CD4-positive, alpha-beta T cell treated with Interleukin-21 for 1 hour (primary cell): ENCODE data around the gene NXN.
"Not testable (repeated sequence)": the region's sequence is repeated elsewhere in the genome, so short reads cannot be mapped to it uniquely, and the experiment has no call there.

Experiments used
- DNase-seq: peaks from one replicate; pipeline ENCODE4 v3.0.0-alpha.2; 2020

NXN gene

DNA sequence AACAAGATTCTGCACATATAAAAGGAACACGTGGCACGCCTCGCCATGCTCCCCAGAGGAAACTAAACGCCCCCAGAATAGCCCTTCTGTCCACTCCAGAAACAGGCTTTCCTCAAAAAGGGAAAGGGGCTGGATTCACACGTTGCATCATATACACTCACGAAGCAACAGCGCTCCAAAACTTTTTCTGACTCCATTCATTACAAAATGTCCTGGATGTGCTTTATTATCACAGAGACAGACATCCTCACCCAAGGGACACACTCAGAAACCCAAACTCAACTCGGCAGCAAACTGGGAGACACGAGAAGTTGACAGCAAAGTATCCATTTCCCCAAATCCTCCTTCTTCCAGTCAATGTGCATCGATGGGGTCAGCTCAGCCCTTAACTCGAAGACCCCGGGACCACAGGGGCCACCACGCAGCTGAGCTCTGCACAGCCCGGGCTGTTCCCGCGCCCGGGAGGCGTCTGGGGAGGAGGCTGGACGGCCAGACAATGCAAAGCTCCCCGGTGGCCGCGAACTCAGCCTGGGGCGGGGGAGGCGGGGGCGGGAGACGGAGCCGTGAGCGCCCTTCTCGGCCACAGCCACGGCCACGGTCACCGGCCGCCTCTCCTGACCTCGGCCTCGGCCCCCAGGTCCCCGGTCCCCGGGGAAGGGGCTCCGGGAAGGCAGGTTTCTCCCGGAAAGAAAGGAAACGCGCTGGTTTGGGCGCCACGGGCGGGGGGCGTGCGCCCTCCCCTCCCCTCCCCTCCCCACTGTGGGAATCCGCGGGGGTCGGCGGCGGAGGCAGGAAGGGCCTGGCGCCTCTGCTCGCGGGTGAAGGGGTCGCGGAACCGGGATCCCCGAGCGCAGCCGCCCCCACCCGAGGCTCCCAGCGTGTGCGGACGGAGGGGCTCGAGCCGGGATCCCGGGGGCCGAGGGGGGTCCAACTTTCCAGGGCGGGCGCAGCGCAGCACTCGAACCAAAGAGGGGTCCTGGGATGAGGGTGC, 1.2 kb downstream of the NXN start:
- DNase-seq, result no peak

DNA sequence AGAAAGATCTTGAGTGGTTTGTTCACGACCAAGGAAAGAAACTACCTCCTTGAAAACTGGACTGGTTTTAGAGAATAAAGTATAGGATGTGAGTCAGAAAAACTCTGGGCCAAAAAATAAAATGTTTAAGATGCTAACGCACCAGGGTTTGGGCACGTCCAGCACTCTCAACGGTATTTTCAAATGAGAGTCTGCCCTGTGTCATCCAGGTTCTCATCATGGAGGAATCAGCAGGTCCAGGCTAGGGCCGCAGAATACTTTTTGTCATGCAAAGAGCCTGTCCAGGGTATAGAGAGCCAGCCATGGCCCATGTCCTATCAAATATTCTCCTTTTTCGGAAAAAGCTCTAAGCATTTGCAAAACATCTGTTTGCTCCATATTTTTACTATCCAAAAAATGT, 2.4 kb downstream of the NXN start:
- DNase-seq, result no peak

DNA sequence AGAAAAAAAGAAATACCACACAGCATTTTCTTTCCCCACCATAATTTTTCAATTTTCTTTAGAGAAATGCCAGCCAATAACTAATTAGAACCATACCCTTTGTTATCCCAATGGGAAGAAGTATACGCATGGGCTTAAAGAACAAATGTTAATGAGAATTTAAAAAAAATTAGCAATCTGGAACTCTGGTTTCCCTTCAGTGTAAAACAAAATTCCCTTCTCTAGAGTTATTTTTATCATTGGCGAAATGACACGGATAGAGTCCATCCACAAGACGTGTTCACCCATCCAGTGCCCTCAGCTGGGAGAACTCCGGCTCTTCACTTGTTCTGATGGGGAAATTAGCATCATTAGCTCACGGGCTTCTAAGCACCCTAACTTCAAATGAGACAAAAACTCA, 3.3 kb downstream of the NXN start:
- DNase-seq, result no peak

DNA sequence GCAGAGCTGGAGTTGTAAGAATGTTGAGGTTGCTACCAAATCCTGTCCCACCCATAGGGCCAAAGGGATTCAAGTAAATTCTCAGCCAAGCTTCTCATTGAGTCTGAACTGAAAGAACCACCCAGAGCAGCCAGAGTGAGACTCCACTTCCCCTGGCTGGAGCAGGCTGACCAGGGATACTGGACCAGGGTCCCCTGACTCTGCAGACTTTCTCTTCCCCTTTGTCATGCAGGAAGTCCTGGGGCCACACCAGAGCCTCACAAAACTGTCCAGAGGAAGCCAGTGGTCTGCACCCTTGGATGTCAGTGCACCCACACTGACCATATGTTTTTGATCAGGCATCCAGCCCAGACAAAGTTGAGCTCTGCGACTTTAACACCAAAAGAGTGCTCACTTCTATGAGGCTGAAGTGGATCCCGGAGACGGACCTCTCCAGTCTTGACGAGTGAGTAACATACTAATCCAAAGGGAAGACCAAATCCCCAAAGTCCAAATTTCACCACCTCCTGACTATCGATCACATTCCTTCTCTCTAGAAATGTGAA, 4.1 kb downstream of the NXN start:
- no peak for DNase-seq

DNA sequence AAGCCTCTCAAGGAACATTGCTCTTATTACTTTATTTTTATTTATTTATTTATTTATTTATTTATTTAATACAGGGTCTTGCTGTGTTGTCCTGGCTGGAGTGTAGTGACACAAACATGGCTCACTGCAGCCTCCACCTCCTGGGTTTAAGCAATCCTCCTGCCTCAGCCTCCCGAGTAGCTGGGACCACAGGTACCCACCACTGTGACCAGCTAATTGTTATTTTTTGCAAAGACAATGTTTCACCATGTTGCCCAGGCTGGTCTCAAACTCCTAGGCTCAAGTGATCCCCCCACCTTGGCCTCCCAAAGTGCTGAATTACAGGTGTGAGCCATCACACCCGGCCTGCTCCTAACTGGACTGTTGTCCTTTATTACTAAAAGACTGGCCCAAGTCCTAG, 4.8 kb downstream of the NXN start:
- DNase-seq, result not testable (repeated sequence)

DNA sequence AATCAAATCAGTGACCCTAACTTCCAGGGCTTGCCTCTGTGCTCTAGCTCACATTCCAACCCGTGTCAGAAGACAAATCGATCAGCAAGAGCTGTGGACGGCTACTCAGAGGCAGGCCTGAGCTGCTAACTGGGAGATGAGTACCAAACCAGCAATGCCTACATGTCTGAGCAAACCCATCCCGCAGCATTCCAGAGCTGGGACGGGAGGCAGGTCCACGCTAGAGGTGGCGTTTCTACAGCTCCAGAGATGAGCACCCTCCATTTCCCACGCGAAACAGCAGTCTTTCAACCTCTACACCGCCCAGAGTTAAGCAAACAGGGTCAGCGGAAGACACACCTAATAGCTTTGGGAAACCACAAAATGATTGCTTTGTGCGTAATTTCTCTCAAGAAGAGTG, 6.5 kb downstream of the NXN start:
- DNase-seq, result no peak

DNA sequence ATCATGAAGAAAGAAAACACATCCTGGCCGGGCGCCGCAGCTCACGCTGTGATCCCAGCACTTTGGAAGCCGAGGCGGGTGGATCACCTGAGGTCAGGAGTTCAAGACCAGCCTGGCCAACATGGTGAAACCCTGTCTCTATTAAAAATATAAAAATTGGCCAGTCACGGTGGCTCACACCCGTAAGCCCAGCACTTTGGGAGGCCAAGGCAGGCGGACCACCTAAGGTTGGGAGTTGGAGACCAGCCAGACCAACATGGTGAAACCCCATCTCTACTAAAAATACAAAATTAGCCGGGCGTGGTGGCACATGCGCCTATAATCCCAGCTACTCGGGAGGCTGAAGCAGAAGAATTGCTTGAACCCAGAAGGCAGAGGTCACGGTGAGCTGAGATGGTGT, 7.7 kb downstream of the NXN start:
- DNase-seq, result not testable (repeated sequence)

DNA sequence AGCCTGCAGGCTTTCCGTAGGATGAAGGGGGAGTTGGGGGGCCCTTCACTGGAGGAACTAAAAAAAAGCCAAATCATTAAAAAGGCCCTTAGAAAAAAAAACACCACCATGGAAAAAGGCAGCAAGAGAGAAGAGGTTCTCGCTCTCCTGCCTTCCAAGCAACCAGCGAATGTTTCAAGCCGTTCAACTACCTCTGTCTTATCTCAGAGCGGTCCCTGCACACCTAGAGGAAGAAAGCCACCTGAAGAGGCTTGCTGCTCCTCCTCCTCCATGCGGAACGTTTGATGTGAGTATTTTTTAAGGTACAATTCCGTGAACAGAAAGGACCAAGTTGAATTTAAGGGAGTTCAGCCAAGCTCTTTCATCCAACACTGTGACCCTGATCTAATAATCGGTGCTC, 9.2 kb downstream of the NXN start:
- DNase-seq, result no peak

DNA sequence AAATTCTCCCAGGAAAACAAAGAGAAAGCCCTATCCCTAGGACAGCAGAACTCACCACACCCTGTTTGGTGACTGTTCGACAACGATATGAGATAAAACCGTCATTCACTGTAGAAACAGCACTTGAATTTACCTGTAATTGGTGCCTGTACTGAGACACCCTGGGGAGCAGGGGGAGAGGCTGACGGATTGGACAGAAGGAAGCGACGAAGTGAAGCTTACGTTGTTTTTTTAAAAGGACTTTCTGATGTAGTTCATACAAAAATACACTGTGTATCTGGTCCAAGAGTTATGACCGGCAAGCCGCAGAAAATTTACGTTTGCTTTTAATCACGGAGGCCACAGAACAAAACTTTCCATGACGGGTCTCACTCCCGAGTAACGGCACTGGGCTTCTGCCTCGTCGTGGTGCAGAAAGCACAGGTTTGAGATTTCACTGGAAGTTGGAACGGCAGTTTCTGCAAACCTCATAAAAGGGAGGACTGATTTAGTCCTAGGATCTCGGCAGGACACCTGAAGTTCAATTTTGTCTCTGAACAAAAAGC, 9.7 kb downstream of the NXN start:
- DNase-seq, result no peak

DNA sequence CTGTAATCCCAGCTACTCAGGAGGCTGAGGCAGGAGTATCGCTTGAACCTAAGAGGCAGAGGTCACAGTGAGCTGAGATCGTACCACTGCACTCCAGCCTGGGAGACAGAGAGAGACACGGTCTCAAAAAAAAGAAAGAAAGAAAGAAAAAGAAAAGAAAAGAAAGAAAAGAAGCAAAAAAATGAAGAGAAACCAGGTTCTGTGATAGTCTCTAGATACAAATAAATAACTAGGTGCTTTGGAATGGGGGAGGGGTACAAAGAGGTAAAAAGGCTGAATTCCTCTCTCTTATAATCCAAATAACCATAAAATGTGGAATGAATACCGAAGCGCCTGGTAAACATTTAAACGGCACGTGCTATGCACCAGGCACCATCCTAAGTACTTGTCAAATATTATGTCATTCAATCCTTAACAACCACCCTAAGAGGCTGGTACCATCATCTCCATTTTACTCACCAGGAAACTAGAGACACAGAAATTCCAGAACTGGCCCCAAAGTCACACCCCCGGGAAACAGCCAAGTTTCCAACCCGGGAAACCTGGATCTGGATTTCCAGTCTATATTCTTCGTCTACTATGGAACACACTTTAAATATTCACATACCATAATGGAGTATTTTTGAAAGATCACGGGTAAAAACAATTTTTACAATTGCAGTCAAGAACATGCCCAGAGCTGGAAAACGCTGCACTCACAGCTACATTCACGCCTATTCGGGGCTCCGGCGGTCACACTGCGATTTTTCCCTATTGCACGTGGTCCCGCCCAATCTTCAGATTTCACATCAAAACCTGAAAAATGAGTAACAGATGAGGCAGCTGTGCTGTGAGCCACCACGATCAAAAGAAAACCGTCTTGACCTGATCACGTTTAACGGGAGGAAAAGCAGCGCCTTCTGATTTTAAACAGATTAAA, 10.5 kb downstream of the NXN start:
- no peak for DNase-seq

DNA sequence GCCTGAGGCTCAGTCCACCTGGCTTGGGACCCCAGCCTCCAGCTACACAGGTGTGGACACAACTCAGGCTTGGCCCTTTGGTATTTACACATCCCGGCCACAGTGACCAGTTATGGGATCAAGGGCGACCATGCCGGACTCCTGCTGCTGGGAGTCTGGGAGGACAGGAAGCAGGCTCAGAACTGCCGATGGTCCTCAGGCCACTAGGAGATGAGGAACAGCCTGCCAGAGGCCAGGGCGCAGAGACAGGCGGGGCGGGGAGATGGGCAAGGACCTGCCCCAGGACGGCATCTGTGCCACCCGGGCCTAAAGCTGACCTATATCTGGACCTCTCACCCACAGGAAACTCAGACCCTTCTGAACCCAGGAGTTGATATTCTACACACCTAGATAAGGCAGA, 12.5 kb downstream of the NXN start:
- no peak for DNase-seq

DNA sequence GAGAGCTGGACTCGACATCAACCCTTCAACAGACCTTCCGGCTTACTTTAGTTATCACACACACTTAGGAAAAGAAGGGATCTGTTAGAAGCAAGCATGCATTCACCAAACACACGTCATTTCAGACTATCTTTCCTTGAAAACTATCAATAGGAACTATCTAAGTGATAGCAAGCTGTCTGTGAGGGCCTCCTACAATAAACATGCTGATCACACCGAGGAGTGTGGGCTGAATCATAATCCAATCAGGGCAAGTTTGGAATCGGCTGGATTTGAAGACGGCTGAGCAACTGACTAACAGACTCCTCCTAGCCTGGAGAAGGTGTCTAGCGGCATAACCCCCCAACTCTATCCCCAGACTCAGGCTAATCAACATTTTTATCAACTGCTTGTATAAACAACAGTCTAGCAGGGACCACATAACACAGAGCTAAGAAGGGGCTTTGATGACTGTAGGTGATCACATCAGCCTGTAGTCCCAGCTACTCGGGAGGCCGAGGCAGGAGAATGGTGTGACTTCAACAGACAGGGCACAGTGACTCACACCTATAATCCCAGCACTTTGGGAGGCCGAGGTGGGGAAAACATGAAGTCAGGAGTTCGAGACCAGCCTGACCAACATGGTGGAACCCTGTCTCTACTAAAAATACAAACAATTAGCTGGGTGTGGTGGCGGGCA, 14.1 kb downstream of the NXN start:
- no peak for DNase-seq

DNA sequence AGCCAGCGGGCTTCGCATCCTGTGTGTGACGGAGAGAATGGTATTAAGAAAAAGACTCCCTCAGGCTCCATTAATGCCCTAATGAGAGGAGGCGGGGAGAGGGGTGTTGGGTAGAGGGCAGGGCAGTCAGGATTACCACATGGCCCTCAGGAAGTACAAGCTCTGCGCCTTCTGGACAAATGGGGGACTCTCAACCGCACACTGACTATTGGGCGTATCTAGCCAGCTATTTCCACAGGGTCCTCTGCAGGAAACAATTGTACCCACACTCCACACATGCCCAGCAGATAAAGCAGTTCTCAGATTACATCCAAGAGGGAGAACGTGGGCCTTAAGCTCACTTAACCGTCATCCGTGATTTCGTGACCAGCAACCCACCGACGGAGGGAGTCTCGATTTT, 14.7 kb downstream of the NXN start:
- DNase-seq, result no peak

DNA sequence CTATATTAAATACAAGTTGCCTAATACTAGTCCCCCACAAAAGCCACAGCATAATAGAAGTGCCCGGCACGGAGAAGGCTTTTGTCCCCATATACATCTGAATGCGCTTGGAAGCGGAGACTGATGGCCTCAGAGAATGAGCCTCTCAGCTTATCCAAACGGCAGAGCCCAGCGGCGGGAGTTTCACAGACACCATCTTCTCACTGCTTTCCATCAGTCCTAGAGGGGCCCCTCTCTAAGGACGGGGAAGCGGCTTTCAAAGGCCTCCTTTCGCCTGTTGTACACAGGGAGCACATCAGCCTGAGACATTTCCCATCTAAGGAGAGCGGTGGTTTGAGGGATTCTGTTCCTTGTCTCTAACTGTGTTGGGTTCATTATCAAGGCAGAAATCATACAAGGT, 16.9 kb downstream of the NXN start:
- no peak for DNase-seq

DNA sequence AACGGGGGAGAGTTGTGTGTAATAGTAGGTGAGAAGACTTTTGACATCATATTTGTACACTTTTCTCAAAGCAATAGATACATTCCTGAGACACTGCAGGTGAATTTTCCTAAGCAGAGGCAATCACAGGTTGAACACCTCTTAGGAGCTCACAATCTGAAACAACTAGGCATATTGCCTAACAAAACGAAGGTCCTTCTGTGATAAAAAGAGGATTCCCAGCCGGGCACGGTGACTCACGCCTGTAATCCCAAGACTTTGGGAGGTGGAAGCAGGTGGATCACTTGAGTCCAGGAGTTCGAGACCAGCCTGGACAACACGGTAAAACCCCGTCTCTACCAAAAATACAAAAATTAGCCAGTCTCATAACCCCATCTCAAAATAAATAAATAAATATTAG, 17.4 kb downstream of the NXN start:
- no peak for DNase-seq

DNA sequence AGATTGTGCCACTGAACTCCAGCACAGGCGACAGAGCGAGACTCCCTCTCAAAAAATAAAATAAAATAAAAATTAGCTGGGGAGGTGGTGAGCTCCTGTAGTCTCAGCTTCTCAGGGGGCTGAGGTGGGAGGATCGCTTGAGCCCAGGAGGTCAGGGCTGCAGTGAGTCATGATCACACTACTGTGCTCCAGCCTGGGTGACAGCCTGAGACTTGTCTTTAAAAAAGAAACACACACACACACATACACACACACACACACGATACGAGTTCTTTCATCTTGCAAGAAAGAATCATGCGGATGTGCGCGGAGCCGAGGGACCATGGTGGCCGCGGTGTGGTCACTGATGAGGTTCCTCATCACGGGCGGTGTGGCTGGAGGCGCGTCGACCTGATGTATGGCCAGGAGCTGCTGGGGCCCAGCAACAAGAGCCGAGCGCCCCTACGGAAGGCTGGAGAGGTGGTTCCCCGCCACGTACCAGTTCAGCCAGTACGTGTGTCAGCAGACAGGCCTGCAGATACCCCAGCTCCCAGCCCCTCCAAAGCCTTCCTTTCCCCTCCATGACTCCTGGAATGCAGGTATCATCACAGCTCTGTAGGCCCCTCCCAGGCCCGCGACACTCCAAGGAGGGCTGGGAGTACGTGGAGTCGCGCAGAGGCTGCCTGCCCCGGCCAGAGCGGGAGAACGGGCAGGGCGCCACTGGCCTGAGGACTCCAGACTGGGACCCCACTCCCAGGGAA, 20.7 kb downstream of the NXN start:
- DNase-seq, result no peak

DNA sequence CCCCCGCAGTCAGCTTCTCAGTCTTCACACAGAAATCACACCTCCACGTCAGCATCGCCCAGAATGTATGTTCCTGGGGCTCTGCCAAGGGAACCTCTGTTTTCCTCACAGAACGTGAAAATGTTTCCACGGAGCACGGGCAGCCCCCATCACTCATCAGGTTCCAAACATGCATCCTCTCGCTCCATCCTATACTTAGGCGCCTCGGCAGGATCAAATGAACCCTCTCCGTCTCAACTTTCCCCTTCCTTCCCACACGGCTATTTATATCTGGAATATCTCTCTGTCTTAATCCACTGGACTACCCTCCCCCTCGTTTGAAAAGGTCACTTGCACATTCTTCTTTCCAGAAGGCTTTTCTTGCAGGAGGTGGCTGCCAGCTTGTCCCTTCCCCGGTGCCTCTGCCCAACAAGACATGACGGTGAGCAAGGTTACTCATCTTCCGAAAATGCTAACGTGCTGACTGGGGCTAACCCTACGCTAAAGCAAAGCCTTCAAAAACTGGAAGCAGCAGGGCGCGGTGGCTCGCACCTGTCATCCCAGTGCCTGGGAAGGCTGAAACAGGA, 21.6 kb downstream of the NXN start:
- DNase-seq, result no peak

DNA sequence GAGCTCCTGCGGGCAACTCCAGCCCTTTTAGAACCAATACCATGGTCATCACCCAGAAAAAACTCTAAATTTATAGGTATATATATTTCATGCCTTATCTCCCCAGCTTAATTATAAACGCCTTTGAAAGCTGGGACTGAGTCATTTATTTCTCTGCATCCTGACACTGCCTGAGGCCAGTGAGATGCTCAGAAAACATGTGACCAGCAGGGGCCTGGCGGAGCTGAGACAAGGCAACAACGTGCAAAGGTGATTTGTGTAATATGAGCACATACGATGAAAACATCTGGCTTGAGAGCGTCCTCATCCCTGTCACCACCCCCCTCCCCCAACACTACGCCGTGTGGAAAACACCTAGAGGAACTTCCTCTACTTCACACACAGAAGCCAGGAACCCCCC, 22.7 kb downstream of the NXN start:
- DNase-seq, result no peak

DNA sequence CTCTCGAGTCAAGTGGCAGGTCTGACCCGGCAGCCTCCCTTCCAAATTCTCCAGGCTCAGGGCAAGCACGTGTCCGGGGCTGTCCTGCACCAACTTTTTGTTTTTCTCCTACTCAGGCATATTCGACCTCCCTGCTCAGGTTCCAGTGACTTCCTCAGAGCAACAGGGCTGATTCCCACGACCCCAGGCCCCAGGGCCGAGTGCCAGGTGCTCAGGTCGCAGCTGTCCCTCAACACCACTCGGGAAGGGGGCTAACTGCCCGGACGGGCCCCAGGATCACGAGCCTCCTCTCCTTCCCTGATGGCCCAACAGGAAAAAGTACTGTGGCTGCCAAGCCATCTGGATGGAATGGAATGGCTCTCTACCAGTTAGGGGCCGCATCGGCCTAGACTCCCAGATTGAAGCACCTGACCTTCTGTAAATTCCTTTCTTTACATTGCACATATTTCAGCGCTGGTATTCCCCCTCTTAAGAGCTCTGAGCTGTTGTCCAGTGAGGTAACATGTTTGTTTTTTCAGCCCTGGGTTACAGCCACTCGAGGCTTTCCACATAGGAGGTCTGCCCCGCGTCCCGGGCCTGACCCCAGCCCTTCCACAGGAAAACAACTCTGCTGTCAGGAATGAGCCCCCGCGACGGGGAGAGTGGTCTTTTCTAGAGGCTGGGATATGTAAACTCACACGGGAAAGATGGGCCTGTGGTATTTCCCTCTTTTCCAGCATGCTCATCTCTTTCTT, 25.0 kb downstream of the NXN start:
- DNase-seq, result no peak

DNA sequence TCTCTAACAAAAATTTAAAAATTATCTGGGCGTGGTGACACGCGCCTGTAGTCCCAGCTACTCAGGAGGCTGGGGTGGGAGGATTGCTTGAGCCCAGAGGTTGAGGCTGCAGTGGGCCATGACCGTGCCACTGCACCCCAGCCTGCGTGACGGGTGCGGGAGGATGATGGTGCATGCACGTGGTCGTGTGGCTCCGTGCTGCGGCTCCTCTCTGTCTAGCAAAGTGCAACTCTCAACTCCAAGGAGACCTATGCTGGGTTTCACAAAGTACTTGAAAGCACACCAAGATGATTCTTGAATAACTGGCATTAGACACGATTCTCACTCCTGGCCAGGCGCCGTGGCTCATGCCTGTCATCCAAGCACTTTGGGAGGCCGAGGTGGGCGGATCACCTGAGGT, 25.8 kb downstream of the NXN start:
- DNase-seq, result no peak

DNA sequence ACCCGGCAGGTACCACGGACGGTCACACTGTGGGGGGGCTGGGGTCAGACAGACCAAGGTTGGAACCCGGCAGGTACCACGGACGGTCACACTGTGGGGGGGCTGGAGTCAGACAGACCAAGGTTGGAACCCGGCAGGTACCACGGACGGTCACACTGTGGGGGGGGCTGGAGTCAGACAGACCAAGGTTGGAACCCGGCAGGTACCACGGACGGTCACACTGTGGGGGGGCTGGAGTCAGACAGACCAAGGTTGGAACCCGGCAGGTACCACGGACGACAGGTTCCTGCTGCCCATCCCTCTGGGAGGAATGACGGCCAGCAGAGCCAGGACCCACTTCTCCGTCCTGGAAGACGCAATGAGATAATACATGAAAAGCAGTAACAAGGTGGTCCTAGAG, 27.0 kb downstream of the NXN start:
- not testable (repeated sequence) for DNase-seq
